HG02981 (cell line): Measurements from ENCODE around the gene EDC3.
"Not testable (repeated sequence)": the region's sequence is repeated elsewhere in the genome, so short reads cannot be mapped to it uniquely, and the experiment has no call there.

Source experiments
- ATAC-seq: cut with Tn5 transposase; IDR thresholded peaks from one replicate; pipeline ENCODE4 v1.9.1; 2021; ENCODE audit warnings: mild to moderate bottlenecking, moderate library complexity; ENCODE audit not compliant: unreplicated experiment

Gene EDC3

GRCh38 chr15:74612677-74613076 is 83.1 kb downstream of the EDC3 start:
- no peak for ATAC-seq

- ATAC-seq = no peak
Measured at GRCh38 chr15:74611834-74612233, 84.0 kb downstream of the EDC3 start.

- ATAC-seq = no peak
Measured at GRCh38 chr15:74611341-74611740, 84.5 kb downstream of the EDC3 start.

- no peak for ATAC-seq
Measured at GRCh38 chr15:74610302-74610951, 85.4 kb downstream of the EDC3 start.

- ATAC-seq = no peak
Measured at GRCh38 chr15:74609938-74610301, 85.9 kb downstream of the EDC3 start.

GRCh38 chr15:74608786-74609185 is 87.0 kb downstream of the EDC3 start:
- no peak for ATAC-seq

- ATAC-seq = no peak
Measured at GRCh38 chr15:74605795-74606150, 90.1 kb downstream of the EDC3 start.

GRCh38 chr15:74604983-74605794 is 90.6 kb downstream of the EDC3 start:
- no peak for ATAC-seq

GRCh38 chr15:74603789-74604705 is 91.8 kb downstream of the EDC3 start:
- no peak for ATAC-seq

GRCh38 chr15:74603026-74603788 is 92.6 kb downstream of the EDC3 start:
- ATAC-seq = no peak

GRCh38 chr15:74599156-74599555 is 96.7 kb downstream of the EDC3 start:
- no peak for ATAC-seq

- ATAC-seq = peak; percentile 83
Measured at GRCh38 chr15:74598126-74598842, 97.5 kb downstream of the EDC3 start.

GRCh38 chr15:74597146-74597705 is 98.6 kb downstream of the EDC3 start:
- not testable (repeated sequence) for ATAC-seq

GRCh38 chr15:74596736-74597135 is 99.1 kb downstream of the EDC3 start:
- not testable (repeated sequence) for ATAC-seq

- no peak for ATAC-seq
Measured at GRCh38 chr15:74595271-74595670, 100.6 kb downstream of the EDC3 start.

- ATAC-seq = no peak
Measured at GRCh38 chr15:74594455-74594854, 101.4 kb downstream of the EDC3 start.

GRCh38 chr15:74593122-74593521 is 102.7 kb downstream of the EDC3 start:
- ATAC-seq = no peak

- no peak for ATAC-seq
Measured at GRCh38 chr15:74592222-74592621, 103.6 kb downstream of the EDC3 start.

GRCh38 chr15:74589826-74590225 is 106.0 kb downstream of the EDC3 start:
- no peak for ATAC-seq

GRCh38 chr15:74585857-74586256 is 110.0 kb downstream of the EDC3 start:
- ATAC-seq = no peak
